ENCODE measurements around the gene HES7.

Gene HES7

GRCh38 chr17:8155231-8155995 lies 31.5 kb upstream of the HES7 start:
- no peak for DNase-seq

GRCh38 chr17:8154608-8155155 lies 30.8 kb upstream of the HES7 start:
- DNase-seq = no peak

DNA sequence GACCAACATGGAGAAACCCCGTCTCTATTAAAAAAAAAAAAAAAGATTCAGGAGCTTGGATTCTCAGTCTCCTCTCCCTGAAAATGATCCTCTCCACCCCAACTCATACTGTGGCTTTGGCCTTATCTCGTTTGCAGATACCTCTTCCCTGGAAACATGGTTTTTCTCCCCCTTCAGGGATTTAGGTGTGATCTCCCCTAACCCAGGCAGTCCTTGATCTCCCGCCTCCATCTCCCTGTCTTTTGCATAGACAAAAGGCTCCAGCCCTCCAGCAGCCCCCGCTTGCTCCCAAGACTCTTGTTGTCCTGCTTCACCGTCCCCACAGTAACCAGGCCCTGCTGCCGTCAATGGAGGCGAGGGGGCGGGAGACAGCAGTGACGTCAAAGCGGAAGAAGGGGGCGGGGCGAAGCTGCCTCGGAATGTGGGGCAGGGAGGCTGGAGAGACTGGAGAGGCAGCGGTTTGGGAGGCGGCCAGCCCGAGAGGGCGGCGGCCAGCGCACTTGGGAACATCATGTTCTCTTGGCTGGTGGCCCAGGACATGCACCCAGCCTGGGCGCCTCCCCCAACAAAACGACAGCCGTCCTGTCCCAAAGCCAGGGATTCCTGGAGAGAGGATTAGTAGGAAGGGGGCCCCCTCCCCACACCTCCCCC lies 30.2 kb upstream of the HES7 start:
- peak; percentile 74 for DNase-seq

DNA sequence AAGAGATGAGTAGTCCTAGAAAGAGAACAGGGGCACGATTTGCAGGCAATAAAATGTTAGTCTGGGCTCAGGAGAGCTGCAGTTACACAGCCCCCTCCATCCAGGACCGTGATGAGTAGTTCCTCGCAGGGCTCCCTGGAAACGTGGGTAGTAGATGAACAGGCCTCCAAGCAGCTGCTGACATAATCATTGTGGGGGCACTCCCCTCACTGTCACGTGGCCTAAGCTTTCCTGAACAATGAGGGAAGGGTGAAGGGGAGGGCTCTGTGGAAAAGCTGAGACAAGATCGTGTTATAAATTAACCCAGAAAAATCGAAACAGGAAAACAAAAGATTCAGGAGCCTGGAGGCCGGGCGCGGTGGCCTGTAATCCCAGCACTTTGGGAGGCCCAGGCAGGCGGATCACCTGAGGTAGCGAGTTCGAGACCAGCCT lies 29.6 kb upstream of the HES7 start:
- no peak for DNase-seq

GRCh38 chr17:8153031-8153451 lies 29.1 kb upstream of the HES7 start:
- DNase-seq = no peak

GRCh38 chr17:8152112-8152775 lies 28.3 kb upstream of the HES7 start, which contains the start of gene PER1:
Gene PER1 (minus strand): TSS chr17:8152404. CDS start chr17:8150706, 1,698 bp downstream.
- DNase-seq = peak; percentile 82

GRCh38 chr17:8151641-8152111 lies 27.8 kb upstream of the HES7 start:
- no peak for DNase-seq

DNA sequence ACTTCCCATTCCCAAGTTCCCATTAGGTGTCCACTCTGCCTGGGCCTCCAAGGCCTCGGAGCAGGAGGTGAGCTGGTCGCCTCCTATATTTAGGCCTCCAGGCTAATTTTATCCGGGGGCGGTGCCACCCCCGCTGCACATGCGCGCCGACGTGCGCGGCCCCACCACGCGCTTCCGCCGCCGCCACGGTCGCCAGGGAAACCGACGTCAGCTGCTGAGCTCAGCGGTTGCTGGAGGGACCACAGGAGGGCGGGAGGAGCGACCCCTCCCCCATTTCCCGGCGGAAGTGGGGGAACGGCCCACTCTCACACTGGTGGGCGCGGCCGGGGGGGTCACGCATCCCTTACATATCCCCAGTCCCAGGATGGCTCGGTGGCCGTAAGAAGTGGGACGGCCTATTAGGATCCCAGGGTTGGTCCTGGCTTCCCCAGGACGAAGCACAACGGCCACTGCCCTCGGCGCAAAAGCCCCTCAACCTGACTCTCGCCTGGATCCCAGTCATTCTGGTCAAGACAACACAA lies 27.3 kb upstream of the HES7 start:
- no peak for DNase-seq

DNA sequence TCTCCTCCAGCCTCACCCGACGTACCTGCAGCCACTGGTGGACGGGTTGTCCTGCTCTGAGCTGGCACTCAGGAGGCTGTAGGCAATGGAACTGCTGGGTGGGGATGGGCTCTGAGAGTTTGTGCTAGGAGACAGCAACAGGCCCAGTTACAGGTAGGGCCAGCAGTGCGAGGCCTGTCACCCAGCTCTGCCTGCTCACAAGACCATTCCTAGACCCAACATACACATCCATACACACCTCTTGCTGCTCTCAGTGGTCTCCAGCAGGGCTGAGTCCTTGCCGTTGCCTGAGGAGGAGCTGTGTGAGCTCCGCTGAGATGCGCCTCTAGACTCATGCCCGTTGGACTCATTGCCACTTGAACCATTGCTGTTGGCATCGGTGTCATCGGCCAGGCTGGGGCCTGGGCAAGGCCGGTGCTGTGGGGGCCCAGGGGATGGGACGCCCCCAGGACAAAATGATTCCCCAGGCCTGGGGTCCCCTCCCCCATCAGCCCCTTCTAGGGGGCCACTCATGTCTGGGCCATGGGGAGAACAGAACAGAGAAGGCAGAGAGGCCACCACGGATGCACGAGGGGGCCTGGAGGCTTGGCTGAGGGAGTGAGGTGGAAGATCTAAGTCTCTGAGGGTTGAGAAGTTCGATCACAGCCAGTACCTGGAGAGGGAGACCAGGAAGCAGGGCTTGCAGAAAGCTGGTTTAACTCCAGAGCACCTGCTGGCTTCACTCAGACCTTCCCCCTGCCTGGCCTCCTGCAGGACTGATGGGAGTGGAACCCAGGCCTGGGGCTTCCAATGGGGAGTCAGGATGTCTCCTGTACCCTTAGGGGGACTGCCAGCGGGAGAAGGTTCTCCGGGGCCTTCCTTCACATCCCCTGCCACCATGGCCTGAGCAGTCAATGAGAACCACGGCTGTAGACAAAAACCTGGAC lies 26.6 kb upstream of the HES7 start:
- no peak for DNase-seq

DNA sequence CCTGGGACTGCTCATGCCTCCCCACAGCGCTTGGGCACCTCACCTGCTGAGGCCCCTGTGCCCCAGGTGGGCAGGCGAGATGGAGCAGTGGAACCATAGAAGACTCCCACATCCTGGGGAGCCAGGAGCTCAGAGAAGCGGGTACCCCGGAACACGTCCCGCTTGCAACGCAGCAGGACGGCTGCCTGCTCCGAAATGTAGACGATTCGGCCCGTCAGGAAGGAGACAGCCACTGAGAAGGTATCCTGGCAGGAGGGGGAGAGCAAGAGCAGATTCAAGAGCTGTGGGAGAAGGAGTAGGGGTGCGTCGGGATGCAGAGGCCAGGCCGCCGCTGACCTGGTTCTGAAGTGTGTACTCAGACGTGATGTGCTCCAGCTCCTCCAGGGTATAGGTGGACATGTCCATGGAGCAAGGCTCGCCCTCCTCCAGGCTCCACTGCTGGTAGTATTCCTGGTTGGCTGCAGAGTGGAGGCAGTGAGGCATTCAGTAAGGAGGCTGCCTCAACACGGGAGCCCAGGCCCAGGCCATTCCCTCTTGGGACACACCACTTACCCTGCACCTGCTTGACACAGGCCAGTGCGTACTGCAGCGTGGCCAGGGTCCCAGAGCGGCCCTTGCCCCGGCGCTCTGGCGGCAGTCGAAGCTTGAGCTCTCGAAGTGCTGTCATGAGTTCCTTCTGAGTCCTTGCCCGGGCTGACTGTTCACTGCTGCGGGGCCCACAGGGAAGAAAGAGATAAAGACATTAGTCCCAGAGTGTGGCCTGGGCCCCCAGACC lies 25.7 kb upstream of the HES7 start:
- DNase-seq = no peak

DNA sequence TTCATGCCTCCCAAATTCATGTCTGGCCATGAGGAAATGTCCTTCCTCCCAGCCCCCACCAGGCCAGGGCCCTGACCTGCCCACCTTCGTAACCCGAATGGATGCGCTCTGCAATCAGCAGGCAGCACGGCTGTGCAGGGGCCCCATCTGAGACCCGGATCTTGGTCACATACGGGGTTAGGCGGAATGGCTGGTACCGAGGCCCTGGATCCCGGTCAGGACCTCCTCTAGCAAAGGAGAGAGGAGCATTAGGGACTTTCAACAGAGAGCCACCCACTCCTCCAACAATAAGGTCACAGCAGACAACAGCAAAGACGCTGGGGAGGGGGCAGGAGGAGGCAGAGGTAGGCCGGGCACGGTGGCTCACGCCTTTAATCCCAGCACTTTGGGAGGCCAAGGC lies 24.7 kb upstream of the HES7 start:
- DNase-seq = no peak

DNA sequence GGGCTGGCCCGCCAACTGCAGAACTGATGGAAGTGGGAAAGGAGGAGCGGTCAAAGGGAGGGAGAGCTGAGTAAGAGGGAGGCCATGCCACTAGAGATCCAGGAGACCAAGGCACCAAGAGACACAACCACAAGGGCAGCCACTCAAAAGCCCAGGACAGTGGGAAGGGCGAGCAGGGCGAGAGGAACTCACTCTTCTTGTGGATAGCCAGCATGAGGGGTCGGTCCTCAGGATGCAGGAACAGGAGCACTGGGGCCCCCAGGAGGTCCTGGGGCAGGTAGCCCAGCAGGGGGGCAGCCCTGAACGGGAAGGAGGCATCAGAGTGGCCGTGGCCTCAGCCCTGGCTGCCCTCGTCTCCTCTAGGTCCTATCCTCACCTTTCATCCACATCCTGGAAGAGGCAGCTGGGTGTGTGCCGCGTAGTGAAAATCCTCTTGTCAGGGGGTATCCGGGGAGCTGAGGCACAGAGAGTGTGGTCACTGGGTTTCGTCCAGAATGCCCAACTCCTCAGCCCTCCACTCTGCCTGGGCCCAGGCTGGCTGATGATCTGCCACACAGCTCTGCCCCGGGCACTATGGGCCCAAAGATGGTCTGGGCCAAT lies 24.0 kb upstream of the HES7 start:
- DNase-seq = no peak

DNA sequence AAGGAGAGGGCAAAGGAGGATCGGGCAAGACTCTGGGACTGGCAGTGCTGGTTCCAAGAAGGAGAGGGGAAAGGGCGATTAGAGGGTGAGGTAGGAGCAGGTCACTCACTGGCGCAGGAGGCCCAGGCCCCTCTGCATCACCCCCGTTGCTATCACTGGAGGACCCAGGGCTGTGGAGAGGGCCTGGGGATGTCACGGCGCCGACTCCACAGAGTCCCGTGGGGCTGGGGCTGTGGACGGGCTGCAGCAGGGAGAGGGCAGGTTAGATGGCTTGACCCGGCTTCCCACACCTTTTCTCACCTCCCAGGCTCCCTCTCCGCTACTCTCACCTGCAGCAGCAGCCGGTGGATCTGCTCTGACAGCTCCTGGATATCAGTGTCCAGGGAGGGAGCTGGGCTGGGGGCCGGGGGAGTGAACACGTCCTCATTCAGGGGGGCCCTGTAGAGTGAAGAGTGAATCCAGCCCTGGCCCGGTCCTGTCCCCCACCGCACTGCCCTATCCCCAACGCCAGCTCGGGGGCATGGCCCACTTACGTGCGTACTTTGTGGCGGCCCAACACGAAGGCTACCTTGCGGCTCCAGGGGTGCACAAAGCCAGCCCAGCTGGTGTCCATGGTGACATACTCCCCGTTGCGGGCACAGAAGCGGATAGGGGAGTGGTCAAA lies 23.4 kb upstream of the HES7 start:
- no peak for DNase-seq

DNA sequence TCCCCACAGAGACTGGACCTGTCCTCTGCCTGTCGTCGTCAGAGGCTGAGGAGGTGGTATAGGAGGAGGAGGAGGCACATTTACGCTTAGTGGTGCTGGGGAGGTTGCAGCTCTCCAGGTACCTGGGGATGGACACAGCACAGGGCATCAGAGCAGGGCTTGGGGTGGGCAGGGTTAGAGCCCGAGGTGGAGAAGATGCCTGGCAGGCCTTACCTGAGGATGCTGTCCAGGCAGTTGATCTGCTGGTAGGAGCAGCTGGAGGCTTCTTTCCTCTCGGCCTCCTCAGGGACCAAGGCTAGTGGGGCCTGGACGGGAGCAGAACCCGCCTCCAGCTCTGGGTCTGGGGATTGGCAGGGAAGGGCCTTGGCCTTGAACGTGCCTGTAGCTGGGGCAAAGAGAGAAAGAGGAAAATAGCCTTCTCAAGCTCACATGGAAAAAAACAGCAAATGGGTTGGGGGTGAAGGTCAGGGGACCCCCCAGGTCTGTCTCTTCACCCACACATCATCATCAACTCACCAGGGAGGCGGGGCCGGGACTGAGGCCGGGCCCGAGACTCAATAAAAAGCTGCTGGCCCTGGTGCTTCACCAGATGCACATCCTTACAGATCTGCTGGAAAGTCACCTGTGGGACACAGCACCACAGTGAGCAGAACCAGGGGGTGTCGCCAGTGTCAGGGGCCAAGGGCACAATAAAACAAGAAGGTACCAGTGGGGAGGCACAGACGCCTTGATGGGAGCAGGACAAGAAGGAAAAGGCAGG lies 22.7 kb upstream of the HES7 start:
- DNase-seq = no peak

DNA sequence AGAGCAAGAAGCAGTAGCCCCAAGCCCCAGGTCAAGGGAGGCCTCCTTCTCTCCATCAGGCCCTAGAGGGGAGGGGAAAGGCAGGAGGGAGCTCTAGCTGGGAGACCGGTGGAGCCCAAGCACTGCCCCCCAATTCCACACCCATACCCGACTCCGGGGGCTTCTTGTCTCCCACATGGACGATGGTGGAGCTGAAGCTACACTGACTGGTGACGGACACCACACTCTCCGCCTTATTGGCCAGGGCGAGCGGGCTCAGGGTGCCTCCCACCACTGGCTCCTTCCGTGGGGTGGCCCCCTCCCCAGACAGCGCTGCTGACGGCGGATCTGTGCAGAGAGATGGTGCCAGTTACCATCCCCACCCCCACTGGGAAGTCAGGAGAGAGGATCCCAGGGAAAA lies 21.9 kb upstream of the HES7 start:
- no peak for DNase-seq

GRCh38 chr17:8144401-8145231 lies 20.7 kb upstream of the HES7 start:
- DNase-seq = no peak

GRCh38 chr17:8143581-8144400 lies 19.9 kb upstream of the HES7 start:
- no peak for DNase-seq
